ENCODE results near the gene OR2AE1. TPM values are rescaled to one million over a fixed set of nuclear protein-coding genes. Genes with fewer than 3 reads are reported as not detected.

The OR2AE1 gene
- total and polyA plus RNA-seq, 2 of the 13 experiments (the other 11 are each of a cell fraction or from before 2014, with no cell fraction given): not detected

DNA sequence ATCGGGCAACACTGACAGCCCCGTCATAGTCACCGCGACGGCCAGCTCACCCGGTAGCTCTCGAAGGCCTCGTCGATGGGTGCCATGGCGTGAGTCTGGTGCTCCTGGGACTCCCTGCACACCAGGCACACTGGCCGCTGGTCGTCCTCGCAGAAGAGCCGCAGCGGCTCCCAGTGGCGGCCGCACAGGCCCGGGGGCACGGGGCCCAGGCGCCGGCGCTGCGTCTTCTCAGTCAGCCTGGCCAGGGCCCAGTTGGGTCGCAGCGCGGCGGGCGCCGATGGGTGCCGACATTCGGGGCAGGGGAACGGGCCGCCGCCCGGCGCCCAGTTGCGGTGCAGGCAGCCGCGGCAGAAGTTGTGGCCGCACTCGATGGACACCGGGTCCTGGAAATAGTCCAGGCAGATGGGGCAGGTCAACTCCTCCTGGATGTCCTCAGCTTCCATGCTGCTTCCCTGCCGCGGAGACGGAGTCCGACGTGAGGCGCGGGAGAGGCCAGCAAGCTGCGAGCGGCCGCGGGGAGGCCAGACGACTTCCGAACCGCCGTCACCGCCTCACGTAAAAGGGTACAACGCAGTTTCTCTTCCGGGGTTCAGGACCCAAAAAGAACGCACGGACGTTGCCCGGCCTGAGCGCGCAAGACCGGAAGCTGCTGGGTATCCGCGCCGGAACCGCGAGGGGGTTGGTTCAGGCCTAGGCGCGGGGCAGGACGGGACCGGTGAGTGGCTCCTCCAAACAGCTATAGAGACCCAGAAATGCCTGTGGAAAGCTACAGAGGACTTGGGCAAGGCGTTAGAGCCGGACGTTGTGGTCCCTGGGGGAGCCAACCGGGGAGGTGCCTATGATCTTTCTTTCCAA, 42.4 kb upstream of the OR2AE1 start, which contains the start of gene TRIM4 (continued):
- TF ChIP-seq TCF12 (IDR thresholded peaks at IDR 0.05) (no peak), TCF12 (CRISPR knock-in tag; IDR thresholded peaks at IDR 0.05) (peak; percentile 75), ZZZ3 (CRISPR knock-in tag; IDR thresholded peaks at IDR 0.05; ENCODE audit: borderline replicate concordance) (no peak; the same call in 1 of the 2 replicates), CREM (IDR thresholded peaks at IDR 0.05) (peak; percentile 68), CREM (CRISPR knock-in tag; IDR thresholded peaks at IDR 0.05) (no peak), ZNF644 (CRISPR knock-in tag; IDR thresholded peaks at IDR 0.05; ENCODE audit: low read depth) (no peak), GLMP (CRISPR knock-in tag; IDR thresholded peaks at IDR 0.05; ENCODE audit: borderline replicate concordance) (no peak), ZNF350 (CRISPR knock-in tag; IDR thresholded peaks at IDR 0.05; ENCODE audit: borderline replicate concordance, low read depth) (peak; percentile 85; the same call in 1 of the 2 replicates), ARNT2 (CRISPR knock-in tag; IDR thresholded peaks at IDR 0.05; ENCODE audit: low read depth) (no peak; the same call in 1 of the 2 replicates), ZMAT3 (CRISPR knock-in tag; conservative IDR thresholded peaks at IDR 0.05) (peak; percentile 81), ZNF234 (CRISPR knock-in tag; conservative IDR thresholded peaks at IDR 0.05) (no peak), JUN (CRISPR knock-in tag; IDR thresholded peaks at IDR 0.05) (no peak; the same call in 1 of the 2 replicates), TFE3 (CRISPR knock-in tag; IDR thresholded peaks at IDR 0.05) (0 out of 2 replicates have a peak, but pooled peaks have one; percentile 44), MTF1 (CRISPR knock-in tag; IDR thresholded peaks at IDR 0.05) (no peak), ATM (IDR thresholded peaks at IDR 0.05; ENCODE audit: borderline replicate concordance) (no peak), ZFP90 (CRISPR knock-in tag; IDR thresholded peaks at IDR 0.05; ENCODE audit: borderline replicate concordance) (no peak), PAXIP1 (CRISPR knock-in tag; conservative IDR thresholded peaks at IDR 0.05) (peak; percentile 26; the same call in 1 of the 2 replicates), ZNF777 (CRISPR knock-in tag; IDR thresholded peaks at IDR 0.05) (peak; percentile 92), RFX1 (IDR thresholded peaks at IDR 0.05) (no peak), FOSL2 (CRISPR knock-in tag; IDR thresholded peaks at IDR 0.05) (peak; percentile 54; the same call in 1 of the 2 replicates), ZNF451 (CRISPR knock-in tag; IDR thresholded peaks at IDR 0.05) (no peak), ZNF782 (CRISPR knock-in tag; IDR thresholded peaks at IDR 0.05; ENCODE audit: borderline replicate concordance) (no peak; the same call in none of the 2 replicates), CENPBD1 (CRISPR knock-in tag; IDR thresholded peaks at IDR 0.05; ENCODE audit: borderline replicate concordance, low read depth) (no peak), ZSCAN31 (CRISPR knock-in tag; IDR thresholded peaks at IDR 0.05; ENCODE audit: low read depth) (peak; percentile 81), ZNF264 (CRISPR knock-in tag; IDR thresholded peaks at IDR 0.05) (no peak)
